ENCODE data around the gene SPART. TPM values are rescaled to one million over a fixed set of nuclear protein-coding genes. Genes with fewer than 3 reads are reported as not detected.

Gene SPART
- polyA plus RNA-seq, 1 of the 3 experiments (the other 2 are of a cell fraction), result 4.8 TPM

DNA sequence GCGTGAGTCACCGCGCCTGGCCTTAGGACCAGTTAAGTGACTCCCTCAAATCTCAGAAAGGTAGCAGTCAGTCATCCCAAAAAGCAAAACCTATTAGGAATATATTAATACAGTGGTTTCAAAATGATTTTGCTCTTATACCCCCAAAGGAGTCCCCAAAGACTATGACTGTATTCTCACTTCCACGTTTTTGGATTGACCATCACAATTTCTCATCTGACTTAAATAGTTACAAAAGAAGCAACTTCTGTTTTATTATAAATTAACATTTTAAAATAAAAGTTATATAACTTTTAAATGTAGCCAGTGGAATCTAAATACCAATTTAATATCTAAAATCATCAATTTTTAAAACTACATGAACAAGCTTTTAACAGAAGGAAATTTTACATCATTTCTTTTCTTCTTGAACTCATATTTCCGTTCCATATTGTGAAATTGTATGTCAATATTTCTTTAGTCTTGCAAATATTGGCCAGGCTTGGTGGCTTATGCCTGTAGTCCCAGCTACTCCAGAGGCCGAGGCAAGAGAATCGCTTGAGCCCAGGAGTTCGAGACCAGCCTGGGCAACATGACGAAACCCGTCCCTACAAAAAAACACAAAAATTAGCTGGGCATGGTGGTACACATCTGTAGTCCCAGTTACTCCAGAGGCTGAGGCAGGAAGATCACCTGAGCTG is 1.5 kb upstream of the SPART start:
- Histone ChIP-seq H3K36me3 (replicated peaks in 1 of 2; ENCODE audit: control insufficient read depth in 1 of 2, insufficient read depth in 2 of 2, low read length in 1 of 2) (no peaks in the 10 kb centered on the region), H3K9me2 (no peaks in the 10 kb centered on the region), H2AFZ (ENCODE audit: low read depth) (peak overlapping the region; percentile 37; the same call in 1 of the 2 replicates), H3K4me1 (ENCODE audit: control insufficient read depth in 1 of 2, insufficient read depth in 2 of 2, low read depth in 1 of 2, low read length in 1 of 2) (no peaks in the 10 kb centered on the region; a peak in 3 of 4 replicates), H3K4me3 (ENCODE audit: low read depth in 2 of 2, low read length in 1 of 2) (no peak overlapping the region), H3K4me2 (0 out of 2 replicates have a peak overlapping the region, but pooled peaks have one; percentile 95), H3K27me3 (ENCODE audit: insufficient read depth) (no peaks in the 10 kb centered on the region), H3K9me3 (no peaks in the 10 kb centered on the region), H4K20me1 (ENCODE audit: insufficient read depth) (no peaks in the 10 kb centered on the region), H3K9ac (no peak overlapping the region), H3K27ac (ENCODE audit: low read depth in 2 of 2, low read length in 1 of 2) (no peak overlapping the region), H3K79me2 (ENCODE audit: insufficient read depth) (0 out of 2 replicates have a peak, but pooled peaks cover 3% of the 10 kb centered on the region), H3F3A (replicated peaks; ENCODE audit: insufficient read depth) (peaks cover 4% of the 10 kb centered on the region)
- ChIA-PET POLR2A (no interaction called here), CTCF (interaction anchor here (0.6 to 3.2 kb wide), 15 partner anchors 7 to 1015 kb away, joined by 3 to 24 read pairs (median 4); no protein-coding TSS in a partner anchor)
- no peak for TF ChIP-seq FOSL2 (IDR thresholded peaks at IDR 0.05; ENCODE audit: borderline replicate concordance, low read depth)
- TF ChIP-seq, protein P1, sequence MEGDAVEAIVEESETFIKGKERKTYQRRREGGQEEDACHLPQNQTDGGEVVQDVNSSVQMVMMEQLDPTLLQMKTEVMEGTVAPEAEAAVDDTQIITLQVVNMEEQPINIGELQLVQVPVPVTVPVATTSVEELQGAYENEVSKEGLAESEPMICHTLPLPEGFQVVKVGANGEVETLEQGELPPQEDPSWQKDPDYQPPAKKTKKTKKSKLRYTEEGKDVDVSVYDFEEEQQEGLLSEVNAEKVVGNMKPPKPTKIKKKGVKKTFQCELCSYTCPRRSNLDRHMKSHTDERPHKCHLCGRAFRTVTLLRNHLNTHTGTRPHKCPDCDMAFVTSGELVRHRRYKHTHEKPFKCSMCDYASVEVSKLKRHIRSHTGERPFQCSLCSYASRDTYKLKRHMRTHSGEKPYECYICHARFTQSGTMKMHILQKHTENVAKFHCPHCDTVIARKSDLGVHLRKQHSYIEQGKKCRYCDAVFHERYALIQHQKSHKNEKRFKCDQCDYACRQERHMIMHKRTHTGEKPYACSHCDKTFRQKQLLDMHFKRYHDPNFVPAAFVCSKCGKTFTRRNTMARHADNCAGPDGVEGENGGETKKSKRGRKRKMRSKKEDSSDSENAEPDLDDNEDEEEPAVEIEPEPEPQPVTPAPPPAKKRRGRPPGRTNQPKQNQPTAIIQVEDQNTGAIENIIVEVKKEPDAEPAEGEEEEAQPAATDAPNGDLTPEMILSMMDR (IDR thresholded peaks at IDR 0.05), result no peak
- no peak for TF ChIP-seq CHD2 (IDR thresholded peaks at IDR 0.05; ENCODE audit: low read length, partially characterized antibody)
- no peak for TF ChIP-seq MEF2A (IDR thresholded peaks at IDR 0.05; ENCODE audit: borderline replicate concordance, low read depth)
- TF ChIP-seq SIN3A (IDR thresholded peaks at IDR 0.05; ENCODE audit: borderline replicate concordance, low read depth, low read length), result no peak
- TF ChIP-seq, protein P2, sequence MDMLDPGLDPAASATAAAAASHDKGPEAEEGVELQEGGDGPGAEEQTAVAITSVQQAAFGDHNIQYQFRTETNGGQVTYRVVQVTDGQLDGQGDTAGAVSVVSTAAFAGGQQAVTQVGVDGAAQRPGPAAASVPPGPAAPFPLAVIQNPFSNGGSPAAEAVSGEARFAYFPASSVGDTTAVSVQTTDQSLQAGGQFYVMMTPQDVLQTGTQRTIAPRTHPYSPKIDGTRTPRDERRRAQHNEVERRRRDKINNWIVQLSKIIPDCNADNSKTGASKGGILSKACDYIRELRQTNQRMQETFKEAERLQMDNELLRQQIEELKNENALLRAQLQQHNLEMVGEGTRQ (IDR thresholded peaks at IDR 0.05; ENCODE audit: borderline replicate concordance, low read depth, low read length), result no peak
- DNase-seq, result no peak
- 85% methylated on average over 10 of the region's 10 CpGs for WGBS (ENCODE audit: low lambda C conversion rate)

DNA sequence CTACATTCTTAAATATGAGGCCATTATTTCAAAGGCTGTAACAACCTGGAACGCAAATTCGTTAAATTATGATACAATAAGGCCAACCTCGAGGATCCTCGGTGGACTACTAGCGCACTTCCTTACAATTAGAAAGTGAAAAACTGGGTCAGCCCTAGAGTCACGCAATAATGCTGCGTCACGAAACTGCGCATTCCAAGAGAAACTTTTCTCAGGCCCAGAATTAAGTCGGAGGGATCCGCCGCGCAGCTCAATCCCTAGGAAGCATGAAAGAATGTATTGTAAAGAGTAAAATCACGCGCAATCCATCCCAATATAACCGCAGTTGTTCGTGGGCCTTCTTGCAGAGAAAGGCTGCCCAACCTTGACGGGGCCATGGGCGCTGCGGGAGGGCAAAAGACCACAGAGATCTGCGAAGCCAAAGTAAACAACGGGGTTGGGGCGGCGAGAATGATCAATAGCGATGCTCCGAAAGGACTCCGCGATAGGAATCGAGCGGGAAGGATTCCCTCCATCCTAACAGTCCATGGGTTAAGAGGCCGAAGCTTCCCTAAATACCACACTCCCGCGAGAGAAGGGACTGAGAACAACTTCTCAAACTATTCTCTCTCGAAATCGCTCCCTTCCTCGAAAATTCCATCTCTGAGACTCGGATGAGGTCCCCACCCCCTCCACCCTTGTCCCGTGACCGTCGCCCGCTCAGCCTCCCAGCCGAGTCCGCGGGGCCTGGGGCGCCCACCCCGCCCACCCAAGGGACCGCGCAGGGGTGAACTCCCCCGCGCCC is 564 bp downstream of the SPART start:
- whole genome bisulfite sequencing (ENCODE audit: low lambda C conversion rate), result 69% methylated on average over 47 of the region's 50 CpGs
- H3K27me3 ChIP-seq (ENCODE audit: insufficient read depth), result no peaks in the 10 kb centered on the region
- H3K4me3 ChIP-seq (ENCODE audit: low read depth in 2 of 2, low read length in 1 of 2), result peak overlapping the region; percentile 88 to 92
- no peaks in the 10 kb centered on the region for H3K36me3 ChIP-seq (replicated peaks in 1 of 2; ENCODE audit: control insufficient read depth in 1 of 2, insufficient read depth in 2 of 2, low read length in 1 of 2)
- no peak for DNase-seq
- peak overlapping the region; percentile 95; the same call in 1 of the 2 replicates for H3K4me2 ChIP-seq
- TF ChIP-seq NFIC (IDR thresholded peaks at IDR 0.05; ENCODE audit: borderline replicate concordance) (no peak), JUND (IDR thresholded peaks at IDR 0.05) (no peak), EZH2phosphoT487 (IDR thresholded peaks at IDR 0.05; ENCODE audit: borderline replicate concordance, low read depth) (no peak), POLR2AphosphoS5 (IDR thresholded peaks at IDR 0.05; ENCODE audit: low read depth, low read length) (no peak), YY1 (IDR thresholded peaks at IDR 0.05; ENCODE audit: low read depth) (no peak)
- 0 out of 2 replicates have a peak, but pooled peaks cover 3% of the 10 kb centered on the region for H3K79me2 ChIP-seq (ENCODE audit: insufficient read depth)
- H2AFZ ChIP-seq (ENCODE audit: low read depth), result peak overlapping the region; percentile 58; the same call in 1 of the 2 replicates
- no peak overlapping the region for H3K27ac ChIP-seq (ENCODE audit: low read depth in 2 of 2, low read length in 1 of 2)
- ChIA-PET POLR2A (no interaction called here), CTCF (interaction anchor here (0.6 to 3.2 kb wide), 9 partner anchors 9 to 390 kb away, joined by 3 to 13 read pairs (median 3); no protein-coding TSS in a partner anchor)
- peak overlapping the region; percentile 90; the same call in 1 of the 2 replicates for H3K9ac ChIP-seq
- H3K9me3 ChIP-seq, result no peaks in the 10 kb centered on the region
- peaks cover 4% of the 10 kb centered on the region for H3F3A ChIP-seq (replicated peaks; ENCODE audit: insufficient read depth)
- H3K9me2 ChIP-seq, result no peaks in the 10 kb centered on the region
- H4K20me1 ChIP-seq (ENCODE audit: insufficient read depth), result no peaks in the 10 kb centered on the region
- no peaks in the 10 kb centered on the region; a peak in 3 of 4 replicates for H3K4me1 ChIP-seq (ENCODE audit: control insufficient read depth in 1 of 2, insufficient read depth in 2 of 2, low read depth in 1 of 2, low read length in 1 of 2)

Measured in SK-N-SH (cell line).